Measurements from ENCODE around the gene TPRN.

TPRN gene

DNA sequence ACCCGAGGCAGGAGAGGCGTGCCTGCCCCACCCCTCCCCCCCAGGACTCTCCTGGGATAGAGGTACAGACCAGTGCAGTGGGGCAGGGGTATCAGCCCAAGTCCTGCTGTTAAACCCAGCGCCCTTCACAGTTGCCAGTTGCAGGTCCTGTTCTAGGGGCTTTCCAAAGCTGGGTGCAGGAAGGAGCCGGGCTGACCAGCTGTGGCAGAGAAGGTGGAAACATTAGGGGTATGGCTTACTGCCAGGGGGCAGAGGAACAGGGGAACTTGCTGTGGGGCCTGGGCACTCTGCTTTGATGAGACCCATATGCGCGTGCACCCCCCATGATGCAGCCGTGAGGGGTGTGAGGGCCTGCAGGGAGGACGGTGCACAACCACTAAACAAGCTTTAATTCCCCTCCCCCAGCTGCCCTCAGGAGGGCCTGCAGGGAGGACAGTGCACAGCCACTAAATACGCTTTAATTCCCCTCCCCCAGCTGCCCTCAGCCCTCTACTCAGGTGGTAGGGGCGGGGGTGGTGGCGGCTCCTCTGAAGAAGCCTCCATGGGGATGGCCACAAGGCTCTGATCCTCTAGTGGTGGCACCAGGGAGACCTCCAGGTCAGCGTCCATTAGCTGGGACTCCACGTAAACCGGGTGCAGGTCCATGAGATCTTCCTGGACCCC lies 29.9 kb downstream of the TPRN start:
- no peak for DNase-seq

DNA sequence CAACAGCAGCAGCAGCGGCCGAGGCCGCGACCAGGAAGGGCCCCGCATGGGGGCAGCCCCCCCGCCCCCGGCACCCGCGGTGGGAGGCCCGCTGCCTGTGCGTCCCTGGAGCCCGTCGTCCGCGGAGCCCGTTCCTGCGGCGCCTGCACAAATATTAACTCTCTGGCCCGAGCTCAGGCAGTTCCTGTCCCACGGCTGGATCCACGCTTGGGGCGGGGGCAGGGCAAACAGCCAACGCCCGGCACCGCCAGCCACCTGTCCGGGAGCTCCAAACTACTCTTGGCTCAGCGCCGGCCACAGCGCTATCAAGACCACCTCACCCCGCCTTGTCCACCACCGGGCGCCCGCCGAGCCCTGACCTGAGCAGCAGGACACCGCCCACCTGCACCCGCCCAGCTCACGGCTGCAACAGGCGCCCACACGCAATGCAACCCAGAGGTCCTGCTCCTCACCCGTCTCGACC lies 30.6 kb downstream of the TPRN start, which contains the start of gene LRRC26:
LRRC26 (minus strand) TSS at position 156 of the 463 bp plus-strand sequence; CDS start at position 48, 108 bp downstream.
- DNase-seq = no peak

DNA sequence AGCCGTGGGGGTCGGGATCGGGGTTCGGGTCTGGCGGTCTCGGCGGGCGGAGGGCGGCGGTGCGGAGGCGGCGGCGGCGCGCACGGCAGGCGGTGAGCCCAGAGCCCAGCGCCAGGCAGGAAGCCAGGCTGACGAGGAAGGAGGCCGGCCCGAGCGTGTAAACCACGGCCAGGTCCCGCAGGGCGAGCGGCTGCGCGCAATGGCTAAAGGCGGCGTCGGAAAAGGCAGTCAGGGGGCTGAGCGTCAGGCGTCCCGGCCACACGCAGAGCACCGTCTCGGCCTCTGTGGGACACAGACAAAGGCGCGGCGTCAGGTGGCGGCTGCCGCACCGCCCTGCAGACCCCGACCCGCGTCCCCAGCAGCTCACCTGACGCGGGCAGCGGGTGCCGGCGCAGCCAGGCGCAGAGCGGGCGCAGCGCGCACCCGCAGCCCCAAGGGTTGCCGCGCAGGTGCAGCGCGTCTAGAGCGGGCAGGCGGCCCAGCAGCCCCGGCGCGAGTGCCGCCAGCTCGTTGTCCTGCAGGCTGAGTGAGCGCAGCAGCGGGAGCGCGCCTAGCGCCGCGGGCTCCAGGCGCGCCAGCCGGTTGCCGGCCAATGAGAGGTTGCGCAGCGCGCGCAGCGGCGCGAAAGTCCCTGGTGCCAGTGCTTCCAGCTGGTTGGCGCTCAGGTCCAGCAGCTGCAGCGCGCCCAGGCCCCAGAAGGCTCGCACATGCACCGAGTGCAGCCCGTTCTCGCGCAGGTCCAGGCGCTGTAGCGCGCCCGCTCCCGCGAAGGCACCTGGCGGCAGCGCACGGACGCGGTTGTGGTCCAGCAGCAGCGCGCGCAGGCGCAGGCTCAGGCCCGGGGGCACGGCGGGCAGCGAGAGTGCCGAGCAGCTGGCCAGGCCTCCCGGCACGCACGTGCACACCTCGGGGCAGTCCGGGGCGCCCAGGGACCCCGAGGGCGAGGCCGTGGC lies 31.4 kb downstream of the TPRN start:
- no peak for DNase-seq

DNA sequence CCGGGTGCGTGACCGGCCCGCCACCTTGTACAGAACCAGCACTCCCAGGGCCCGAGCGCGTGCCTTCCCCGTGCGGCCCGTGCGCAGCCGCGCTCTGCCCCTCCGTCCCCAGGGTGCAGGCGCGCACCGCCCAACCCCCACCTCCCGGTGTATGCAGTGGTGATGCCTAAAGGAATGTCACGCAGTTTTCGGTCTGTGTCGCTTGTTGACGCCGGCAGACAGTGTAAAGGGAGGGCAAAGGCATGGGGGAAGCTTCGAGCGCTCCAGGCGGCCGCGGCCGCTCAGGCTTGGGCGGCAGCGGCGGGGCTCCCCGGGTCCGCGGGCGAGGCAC lies 32.0 kb downstream of the TPRN start:
- no peak for DNase-seq

DNA sequence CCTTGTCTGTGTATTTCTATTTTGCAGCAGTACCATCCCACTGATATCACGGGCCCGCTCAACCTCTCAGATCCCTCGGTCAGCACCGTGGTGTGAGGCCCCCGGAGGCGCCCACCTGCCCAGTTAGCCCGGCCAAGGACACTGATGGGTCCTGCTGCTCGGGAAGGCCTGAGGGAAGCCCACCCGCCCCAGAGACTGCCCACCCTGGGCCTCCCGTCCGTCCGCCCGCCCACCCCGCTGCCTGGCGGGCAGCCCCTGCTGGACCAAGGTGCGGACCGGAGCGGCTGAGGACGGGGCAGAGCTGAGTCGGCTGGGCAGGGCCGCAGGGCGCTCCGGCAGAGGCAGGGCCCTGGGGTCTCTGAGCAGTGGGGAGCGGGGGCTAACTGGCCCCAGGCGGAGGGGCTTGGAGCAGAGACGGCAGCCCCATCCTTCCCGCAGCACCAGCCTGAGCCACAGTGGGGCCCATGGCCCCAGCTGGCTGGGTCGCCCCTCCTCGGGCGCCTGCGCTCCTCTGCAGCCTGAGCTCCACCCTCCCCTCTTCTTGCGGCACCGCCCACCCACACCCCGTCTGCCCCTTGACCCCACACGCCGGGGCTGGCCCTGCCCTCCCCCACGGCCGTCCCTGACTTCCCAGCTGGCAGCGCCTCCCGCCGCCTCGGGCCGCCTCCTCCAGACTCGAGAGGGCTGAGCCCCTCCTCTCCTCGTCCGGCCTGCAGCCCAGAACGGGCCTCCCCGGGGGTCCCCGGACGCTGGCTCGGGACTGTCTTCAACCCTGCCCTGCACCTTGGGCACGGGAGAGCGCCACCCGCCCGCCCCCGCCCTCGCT lies 32.6 kb downstream of the TPRN start:
- DNase-seq = no peak

DNA sequence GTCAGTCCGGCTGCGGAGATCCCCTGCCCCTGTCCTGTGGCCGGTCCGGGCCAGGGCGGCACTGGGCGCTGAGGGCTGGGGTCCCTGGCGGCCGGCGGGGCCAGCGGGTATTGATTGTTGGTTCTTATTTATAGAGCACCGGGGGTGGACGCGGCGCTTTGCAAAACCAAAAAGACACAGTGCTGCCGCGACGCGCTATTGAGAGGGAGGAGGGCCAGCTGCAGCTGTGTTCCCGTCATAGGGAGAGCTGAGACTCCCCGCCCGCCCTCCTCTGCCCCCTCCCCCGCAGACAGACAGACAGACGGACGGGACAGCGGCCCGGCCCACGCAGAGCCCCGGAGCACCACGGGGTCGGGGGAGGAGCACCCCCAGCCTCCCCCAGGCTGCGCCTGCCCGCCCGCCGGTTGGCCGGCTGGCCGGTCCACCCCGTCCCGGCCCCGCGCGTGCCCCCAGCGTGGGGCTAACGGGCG lies 33.2 kb downstream of the TPRN start:
- no peak for DNase-seq

DNA sequence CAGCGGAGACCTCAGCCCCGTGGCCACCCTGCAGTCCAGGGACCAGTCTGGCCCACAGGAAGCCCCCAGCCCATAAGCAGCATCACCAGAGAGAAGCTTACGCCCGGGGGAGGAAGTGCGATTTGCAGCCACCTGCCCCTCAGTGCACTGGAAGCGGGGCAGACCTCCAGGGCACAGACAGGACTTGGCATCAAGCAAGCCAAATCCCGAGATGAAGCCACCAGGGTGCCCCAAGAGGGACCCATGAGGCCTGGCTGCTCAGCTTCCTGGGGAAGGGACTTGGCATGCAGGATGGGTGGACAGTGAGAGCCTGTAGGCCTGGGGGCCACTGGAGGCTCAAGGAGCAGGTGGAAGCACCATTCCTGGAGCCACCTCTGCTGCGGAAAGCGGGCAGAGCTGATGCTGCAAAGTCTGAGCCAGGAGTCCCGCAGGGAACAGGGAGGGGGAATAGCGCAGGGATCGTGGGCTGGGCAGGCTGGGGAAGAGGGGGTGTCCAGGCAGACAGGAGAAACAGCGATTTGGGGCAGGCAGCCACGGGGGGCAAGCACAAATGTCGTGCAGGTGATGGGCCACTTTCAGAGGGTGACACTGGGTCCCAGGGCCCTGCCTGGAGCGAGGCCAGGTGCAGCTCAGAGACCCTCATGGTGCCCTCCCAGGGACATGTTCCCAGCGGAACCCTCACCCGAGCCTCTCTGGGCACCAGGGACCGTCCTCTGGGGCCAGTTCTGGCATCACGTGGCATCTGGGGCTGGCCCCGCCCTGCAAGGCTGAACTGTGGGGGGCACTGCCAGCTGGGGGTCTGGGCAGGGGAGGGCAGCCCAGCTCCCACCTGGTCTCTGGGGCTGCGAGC lies 33.9 kb downstream of the TPRN start:
- DNase-seq = no peak

DNA sequence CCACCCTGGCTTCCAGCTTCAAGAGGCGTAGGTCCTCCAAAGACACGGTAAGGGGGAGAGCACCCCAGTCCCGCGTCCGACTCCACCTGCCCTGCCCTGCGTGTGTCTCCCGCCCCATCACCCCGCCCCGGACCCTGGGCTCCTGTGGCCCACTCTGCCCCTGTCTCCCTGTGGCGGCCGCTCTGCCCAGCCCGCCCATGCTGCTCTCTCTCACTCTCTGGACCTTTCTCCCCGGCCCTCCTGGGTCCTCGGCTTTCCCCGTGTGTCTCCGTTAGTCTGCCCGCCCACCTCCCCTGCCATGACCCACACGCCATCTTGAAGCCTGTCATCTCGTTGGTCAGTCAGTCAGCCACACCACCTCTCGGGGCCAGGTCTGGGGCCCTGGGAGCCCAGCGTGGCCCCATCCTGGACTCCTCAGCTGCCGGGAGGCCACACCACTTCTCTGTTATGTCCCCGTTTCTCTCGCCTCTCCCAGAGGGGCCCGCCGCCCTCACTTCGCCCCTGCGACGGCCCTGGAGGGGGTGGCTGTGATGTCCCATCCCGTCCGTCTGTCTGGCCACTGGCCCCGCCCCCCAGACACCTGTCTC lies 35.2 kb downstream of the TPRN start:
- no peak for DNase-seq

DNA sequence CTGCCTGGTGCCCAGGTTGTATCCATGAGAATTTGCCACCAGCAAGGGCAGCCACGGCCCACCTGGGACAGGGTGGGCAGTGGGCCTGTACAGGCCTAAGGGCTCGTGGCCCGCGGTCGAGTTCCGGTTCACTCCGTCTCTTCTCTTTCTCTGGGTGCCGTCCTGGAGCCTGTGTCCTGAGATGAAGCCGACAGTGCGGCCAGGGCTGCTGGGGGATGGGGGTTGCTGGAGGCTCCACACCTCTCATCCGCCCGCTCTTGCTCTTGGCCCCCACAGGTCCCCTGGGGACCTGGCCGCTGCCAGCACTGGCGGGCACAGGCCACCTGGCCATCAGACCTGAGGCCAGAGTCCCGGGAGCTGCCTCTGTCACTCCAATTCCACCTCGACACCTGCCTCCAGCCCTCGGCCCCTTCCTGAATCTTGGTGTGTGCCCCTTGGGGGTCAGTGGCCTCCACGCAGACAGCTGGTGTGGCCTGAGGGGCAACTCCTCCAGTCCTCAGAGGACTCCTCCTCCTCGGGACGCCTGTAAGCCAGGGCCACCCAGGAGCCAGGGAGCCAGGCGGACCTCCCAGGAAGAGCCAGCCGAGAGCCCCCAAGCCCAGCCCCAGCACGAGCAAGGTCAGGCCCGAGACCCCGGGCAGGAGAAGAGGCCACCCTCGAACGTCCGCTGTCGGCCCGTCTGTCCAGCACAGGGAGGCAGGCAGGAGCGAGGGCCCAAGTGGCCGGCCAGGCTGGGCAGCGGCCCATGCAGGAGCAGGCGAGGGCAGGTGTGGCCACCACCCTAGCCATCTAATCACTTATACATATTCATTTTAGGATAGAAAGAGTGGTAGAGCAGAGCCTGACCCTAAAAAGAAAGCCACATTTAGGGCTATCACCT lies 35.9 kb downstream of the TPRN start:
- DNase-seq = no peak

DNA sequence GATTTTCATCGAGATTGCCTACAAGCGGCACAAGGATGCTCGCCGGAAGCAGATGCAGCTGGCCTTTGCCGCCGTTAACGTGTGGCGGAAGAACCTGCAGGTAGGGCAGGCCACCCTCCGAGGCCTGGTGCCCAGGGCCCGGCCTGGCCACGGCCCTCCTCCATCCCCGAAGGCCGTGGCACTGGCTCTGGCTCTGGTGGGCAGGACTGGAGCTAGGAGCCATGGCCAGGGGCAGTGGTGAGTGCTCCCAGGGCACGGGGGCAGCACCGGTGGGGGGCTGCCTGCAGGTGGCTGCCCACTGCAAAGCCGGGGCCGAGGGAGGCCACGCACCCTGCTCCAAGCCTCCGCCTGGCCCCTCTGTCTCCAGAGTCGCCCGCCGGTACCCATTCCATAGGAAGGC lies 36.7 kb downstream of the TPRN start:
- DNase-seq = no peak

DNA sequence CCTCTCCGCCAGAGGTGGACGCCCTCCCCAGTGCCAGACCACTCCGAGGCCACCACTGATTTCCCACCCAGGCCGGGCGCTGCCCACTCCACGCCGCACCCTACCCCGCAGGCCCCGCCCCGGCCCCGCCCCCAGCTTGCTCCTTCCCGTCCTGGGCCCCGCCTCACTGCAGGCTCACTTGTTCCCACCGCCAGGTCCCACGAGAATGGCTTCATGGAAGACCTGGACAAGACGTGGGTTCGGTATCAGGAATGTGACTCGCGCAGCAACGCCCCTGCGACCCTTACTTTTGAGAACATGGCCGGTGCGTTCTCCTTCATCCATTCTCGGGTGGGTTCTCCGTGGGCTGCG lies 37.2 kb downstream of the TPRN start:
- DNase-seq = no peak

DNA sequence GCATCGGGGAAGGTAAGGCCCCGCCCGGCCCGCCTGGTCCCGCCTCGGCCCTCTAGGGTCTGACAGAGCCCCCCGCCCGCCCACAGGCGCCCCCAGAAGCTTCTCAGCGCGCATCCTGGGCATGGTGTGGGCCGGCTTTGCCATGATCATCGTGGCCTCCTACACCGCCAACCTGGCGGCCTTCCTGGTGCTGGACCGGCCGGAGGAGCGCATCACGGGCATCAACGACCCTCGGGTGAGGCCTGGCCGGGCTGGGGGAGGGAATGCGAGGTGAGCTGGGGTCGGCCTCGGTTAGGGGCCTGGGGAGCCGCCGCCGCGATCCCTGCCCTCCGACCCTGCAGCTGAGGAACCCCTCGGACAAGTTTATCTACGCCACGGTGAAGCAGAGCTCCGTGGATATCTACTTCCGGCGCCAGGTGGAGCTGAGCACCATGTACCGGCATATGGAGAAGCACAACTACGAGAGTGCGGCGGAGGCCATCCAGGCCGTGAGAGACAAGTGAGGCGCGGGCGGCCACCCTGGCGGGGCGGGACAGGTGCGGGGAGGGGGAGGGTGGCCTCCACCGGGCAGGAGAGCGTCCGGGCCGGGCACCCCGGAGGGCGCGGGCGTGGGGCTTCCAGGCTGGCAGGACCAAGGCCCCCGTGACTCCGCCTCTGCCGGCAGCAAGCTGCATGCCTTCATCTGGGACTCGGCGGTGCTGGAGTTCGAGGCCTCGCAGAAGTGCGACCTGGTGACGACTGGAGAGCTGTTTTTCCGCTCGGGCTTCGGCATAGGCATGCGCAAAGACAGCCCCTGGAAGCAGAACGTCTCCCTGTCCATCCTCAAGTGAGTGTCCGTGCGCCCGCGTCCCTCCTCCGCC lies 37.8 kb downstream of the TPRN start:
- no peak for DNase-seq

DNA sequence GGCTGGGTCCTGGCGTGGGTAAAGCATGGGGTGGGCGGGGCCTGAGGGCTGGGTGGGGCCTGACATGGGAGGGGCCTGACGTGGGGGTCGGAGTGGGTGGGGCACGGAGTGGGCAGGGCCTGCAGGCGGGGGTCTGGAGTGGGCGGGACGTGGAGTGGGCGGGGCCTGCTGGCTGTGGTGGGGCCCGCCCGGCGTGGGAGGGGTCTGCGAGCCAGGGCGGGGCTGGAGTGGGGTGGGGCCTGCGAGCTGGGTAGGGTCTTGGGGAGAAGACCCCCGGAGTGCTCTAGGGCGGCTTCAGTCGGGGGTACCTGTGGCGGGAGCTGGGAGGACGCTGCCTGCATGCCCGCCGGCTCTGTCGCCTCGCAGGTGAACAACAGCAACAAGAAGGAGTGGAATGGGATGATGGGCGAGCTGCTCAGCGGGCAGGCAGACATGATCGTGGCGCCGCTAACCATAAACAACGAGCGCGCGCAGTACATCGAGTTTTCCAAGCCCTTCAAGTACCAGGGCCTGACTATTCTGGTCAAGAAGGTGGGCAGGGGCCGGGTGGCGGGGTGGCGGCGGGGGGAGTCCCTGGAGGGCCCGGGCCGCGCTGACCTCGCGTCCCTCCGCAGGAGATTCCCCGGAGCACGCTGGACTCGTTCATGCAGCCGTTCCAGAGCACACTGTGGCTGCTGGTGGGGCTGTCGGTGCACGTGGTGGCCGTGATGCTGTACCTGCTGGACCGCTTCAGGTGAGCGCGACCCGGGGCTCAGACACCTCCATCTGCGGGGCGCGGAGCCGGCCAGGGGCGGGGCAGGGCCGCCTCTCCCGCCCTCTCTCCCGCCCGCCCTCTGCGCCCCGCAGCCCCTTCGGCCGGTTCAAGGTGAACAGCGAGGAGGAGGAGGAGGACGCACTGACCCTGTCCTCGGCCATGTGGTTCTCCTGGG lies 38.7 kb downstream of the TPRN start:
- no peak for DNase-seq

DNA sequence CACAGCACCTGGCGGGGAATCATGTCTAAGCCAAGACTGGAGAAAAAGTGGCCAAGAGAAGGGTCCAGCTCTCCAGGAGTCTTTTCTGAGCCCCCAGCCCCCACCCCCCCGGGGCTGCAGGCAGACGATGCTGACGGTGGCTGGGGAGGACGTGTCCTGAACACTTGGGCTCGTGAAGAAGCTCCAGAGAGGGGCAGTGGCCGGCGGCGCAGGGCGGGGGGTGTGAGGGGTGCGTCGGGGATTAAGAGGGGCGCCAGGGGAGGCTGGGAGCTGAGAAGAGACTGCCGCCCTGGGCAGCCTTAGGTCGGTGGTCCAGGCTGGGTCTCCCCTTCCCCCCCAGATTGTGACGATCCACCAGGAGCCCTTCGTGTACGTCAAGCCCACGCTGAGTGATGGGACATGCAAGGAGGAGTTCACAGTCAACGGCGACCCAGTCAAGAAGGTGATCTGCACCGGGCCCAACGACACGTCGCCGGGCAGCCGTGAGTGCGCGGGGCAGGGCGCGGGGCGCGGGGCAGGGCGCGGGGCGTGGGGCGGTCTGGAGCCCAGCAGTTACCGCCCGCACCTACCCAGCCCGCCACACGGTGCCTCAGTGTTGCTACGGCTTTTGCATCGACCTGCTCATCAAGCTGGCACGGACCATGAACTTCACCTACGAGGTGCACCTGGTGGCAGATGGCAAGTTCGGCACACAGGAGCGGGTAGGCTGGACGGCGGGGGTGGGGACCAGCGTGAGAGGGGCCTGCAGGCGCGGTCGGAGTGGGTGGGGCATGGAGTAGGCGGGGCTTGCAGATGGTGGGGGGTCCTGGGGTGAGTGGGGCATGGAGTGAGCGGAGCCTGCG lies 39.6 kb downstream of the TPRN start:
- DNase-seq = no peak

DNA sequence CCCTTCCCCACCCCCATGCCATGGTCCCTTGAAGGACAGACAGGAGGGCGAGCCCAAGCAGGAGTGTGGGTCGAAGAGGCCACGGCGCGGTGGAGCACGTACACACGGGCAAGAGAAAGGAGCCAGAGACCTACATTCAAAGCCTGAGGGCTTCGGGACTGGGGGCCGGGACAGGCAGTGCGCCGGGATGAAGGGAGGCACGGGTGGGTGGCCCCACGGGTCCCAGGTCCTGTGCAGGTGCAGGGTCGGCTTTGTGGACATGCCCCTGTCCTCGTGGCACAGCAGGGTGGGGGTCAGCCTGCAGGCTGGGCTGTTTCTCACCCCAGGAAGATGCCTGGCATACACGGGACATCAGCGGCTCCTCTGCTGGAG lies 40.5 kb downstream of the TPRN start:
- DNase-seq = no peak

DNA sequence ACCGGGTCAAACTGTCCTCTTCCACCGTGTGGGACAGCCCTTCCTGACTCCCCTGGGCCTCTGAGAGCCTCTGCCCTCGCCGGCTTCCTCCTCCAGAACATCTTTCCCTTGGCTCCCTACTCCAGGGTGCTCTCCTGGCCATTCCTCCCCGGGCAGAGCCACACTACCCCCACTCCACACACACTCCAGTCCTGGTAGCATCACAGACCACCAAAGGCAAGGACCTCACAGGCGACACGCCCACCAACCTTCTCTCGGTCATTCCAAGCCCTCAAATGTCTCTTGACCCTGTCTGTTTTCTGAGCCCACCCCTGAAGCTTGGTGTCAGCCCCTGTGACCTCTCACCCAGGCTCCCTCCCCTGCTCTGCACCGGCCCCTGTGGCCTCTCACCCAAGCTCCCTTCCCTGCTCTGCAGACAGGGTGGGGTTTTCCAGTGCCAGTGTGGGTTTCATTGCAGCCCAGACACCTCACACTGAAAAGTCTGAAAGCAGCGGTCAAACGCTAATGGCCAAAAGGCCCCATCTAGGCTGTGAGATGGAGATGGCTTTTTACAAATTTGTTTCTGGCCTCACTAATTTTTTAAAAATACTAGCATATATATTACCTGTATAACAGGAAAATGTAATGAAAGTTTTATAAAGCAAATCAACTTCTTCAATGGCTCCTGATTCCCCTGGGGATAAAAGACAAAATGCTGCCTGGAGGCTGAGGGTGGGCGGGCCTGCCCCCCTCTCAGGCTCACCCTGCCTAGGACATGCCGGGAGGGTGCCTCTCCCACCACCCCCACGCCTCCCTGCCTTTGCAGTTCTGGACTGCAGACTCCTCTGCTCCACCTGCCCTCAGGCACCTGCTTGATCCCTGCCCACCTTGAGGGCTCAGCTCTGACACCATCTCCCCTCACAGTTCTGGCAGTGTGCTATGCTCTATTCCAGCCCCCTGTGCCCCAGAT lies 41.2 kb downstream of the TPRN start:
- DNase-seq = no peak

DNA sequence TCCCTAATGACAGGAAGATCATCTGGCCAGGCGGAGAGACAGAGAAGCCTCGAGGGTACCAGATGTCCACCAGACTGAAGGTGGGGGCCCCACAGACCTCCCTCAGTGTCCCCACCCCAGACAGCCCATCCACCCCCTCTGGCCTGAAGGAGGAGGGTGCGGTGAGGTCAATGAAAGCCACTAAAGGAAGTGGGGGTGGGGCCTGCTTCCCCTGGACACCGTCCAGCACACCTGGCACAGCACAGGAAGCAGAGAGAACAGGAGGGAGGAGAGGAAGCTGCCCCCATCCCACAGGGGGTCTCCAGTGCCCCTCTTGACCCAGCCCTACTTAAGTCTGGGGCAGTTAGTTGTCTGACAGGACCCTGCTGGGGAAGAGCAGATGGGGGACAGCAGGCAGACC lies 41.9 kb downstream of the TPRN start:
- no peak for DNase-seq

Data from stimulated activated CD4-positive, alpha-beta T cell treated with anti-CD3 and anti-CD28 coated beads, Interleukin-1b, Interleukin-23, amount 100 ng/mL, for 48 hours (primary cell).